HCT116 (cell line): ENCODE results near the gene GPC1. TPM values are rescaled to one million over a fixed set of nuclear protein-coding genes. Genes with fewer than 3 reads are reported as not detected.

ENCODE experiments used
- ATAC-seq: fragments of 200-7000 bp; cut with Tn5 transposase; 2 replicates; pipeline ENCODE4 v1.9.1; 2020; ENCODE audit warnings: mild to moderate bottlenecking, moderate library complexity
- BruUV-seq: library from RNA; stranded (reverse); fragments of 400-500 nt; replicated peaks from 2 replicates; lab custom pipeline; 2021; lab: Mats Ljungman, UMichigan
- CTCF ChIA-PET: fragments of 300-600 bp; sonication (Branson Sonifier 250); formaldehyde crosslinking; loops from one replicate; lab custom pipeline; 2021; ENCODE audit warnings: antibody characterized with exemption; lab: Charles Lee
- POLR2A ChIA-PET: fragments of 300-600, 350-600 bp; sonication (Branson Sonifier 250); formaldehyde crosslinking; loops from one replicate; lab custom pipeline; 2021; ENCODE audit warnings: antibody characterized with exemption; lab: Charles Lee
- RAD21 ChIA-PET, 2 experiments: fragments of 300-600 bp; sonication (Branson Sonifier 250); formaldehyde crosslinking; loops; one replicate each; lab custom pipeline; 2023; ENCODE audit warnings: low total read pairs in 2 of 2; ENCODE audit not compliant: uncharacterized antibody in 2 of 2, unreplicated experiment in 2 of 2, low non-redundant PET in 1 of 2; lab: Charles Lee
- DNase-seq: peaks from one replicate; pipeline ENCODE4 v3.0.0-alpha.2; 2010; ENCODE audit warnings: low read depth, low spot score
- H2AFZ ChIP-seq: fragments of 200-600 bp; shearing (Covaris generic), sonication (generic); 2 replicates; pipeline ENCODE4 v1.6.1; 2017; ENCODE audit warnings: low read depth, mixed run types, mixed read lengths, antibody characterized with exemption, low read length; ENCODE audit not compliant: poor library complexity, severe bottlenecking
- H3K27ac ChIP-seq: 2 replicates; pipeline ENCODE4 v1.5.1; 2012; ENCODE audit warnings: low read depth, low read length
- H3K27me3 ChIP-seq: fragments of 200-600 bp; sonication (generic); 2 replicates; pipeline ENCODE4 v1.6.1; 2016; ENCODE audit warnings: mixed run types, low read length, mixed read lengths; ENCODE audit not compliant: insufficient read depth
- H3K36me3 ChIP-seq, 2 experiments: fragments of 200-500 bp in 1 of 2; fragments of 200-600 bp in 1 of 2; sonication (Bioruptor generic) in 1 of 2; sonication (generic) in 1 of 2; 2 replicates each; pipeline versions ENCODE4 v1.5.1 to v1.6.1; 2014 to 2016; ENCODE audit warnings: low read length in 2 of 2, inconsistent platforms in 1 of 2, mixed read lengths in 1 of 2, mixed run types in 1 of 2; ENCODE audit not compliant: insufficient read depth in 2 of 2, control insufficient read depth in 1 of 2
- H3K4me1 ChIP-seq, 2 experiments: fragments of 200-600 bp in 1 of 2; sonication (generic) in 1 of 2; 2 replicates each; pipeline versions ENCODE4 v1.5.1 to v1.6.1; 2012 to 2017; ENCODE audit warnings: low read length in 2 of 2, inconsistent platforms in 1 of 2, mild to moderate bottlenecking in 1 of 2, mixed read lengths in 1 of 2, mixed run types in 1 of 2, moderate library complexity in 1 of 2; ENCODE audit not compliant: insufficient read depth in 2 of 2, control insufficient read depth in 1 of 2
- H3K4me2 ChIP-seq: fragments of 200-600 bp; sonication (generic); 2 replicates; pipeline ENCODE4 v1.6.1; 2017; ENCODE audit warnings: mixed run types, low read length, mixed read lengths
- H3K4me3 ChIP-seq, 2 experiments: fragments of 200-600 bp in 1 of 2; sonication (generic) in 1 of 2; replicated peaks in 1 of 2; 2 replicates each; pipeline ENCODE4 v1.5.1; 2011 to 2016; ENCODE audit warnings: low read length in 2 of 2, control low read depth in 1 of 2, low read depth in 1 of 2, mild to moderate bottlenecking in 1 of 2, mixed read lengths in 1 of 2, mixed run types in 1 of 2
- H3K79me2 ChIP-seq: fragments of 200-600 bp; sonication (generic); 2 replicates; pipeline ENCODE4 v1.6.1; 2017; ENCODE audit warnings: mild to moderate bottlenecking, mixed run types, low read length, moderate library complexity, mixed read lengths; ENCODE audit not compliant: insufficient read depth
- H3K9ac ChIP-seq: fragments of 200-600 bp; sonication (generic); 2 replicates; pipeline ENCODE4 v1.6.1; 2016; ENCODE audit warnings: low read length, mixed read lengths
- H3K9me2 ChIP-seq: fragments of 200-600 bp; sonication (generic), shearing (Covaris generic); 2 replicates; pipeline ENCODE4 v1.6.1; 2017; ENCODE audit warnings: mixed run types, mild to moderate bottlenecking, moderate library complexity; ENCODE audit not compliant: insufficient read depth
- H3K9me3 ChIP-seq, 2 experiments: fragments of 200-500 bp in 1 of 2; fragments of 200-600 bp in 1 of 2; sonication (Bioruptor generic) in 1 of 2; sonication (generic) in 1 of 2; 2 replicates each; pipeline ENCODE4 v1.6.1; 2014 to 2017; ENCODE audit warnings: low read length in 2 of 2, mixed read lengths in 2 of 2, inconsistent platforms in 1 of 2, low read depth in 1 of 2, mild to moderate bottlenecking in 1 of 2, mixed run types in 1 of 2, moderate library complexity in 1 of 2; ENCODE audit not compliant: control insufficient read depth in 1 of 2, insufficient read depth in 1 of 2
- H4K20me1 ChIP-seq: fragments of 200-600 bp; sonication (generic), shearing (Covaris generic); 2 replicates; pipeline ENCODE4 v1.6.1; 2017; ENCODE audit warnings: mixed run types, mild to moderate bottlenecking, moderate library complexity; ENCODE audit not compliant: insufficient read depth
- ATF3 ChIP-seq: IDR thresholded peaks from 2 replicates; pipeline ENCODE4 v1.6.1; 2012
- CBX3 ChIP-seq: IDR thresholded peaks from 2 replicates; pipeline ENCODE4 v1.6.1; 2012; ENCODE audit warnings: low read depth
- CEBPB ChIP-seq: IDR thresholded peaks from 2 replicates; pipeline ENCODE4 v1.6.1; 2012; ENCODE audit warnings: low read depth
- CTCF ChIP-seq, 3 experiments: fragments of 200-600 bp in 1 of 3; sonication (generic) in 1 of 3; IDR thresholded peaks in 2 of 3; conservative IDR thresholded peaks in 1 of 3; 2 replicates each; pipeline ENCODE4 v1.5.1; 2012 to 2017; ENCODE audit warnings: low read depth in 2 of 3, low read length in 2 of 3, antibody characterized with exemption in 1 of 3, borderline replicate concordance in 1 of 3, control low read depth in 1 of 3, mild to moderate bottlenecking in 1 of 3, mixed read lengths in 1 of 3, mixed run types in 1 of 3, moderate library complexity in 1 of 3; ENCODE audit not compliant: insufficient read depth in 1 of 3
- EGR1 ChIP-seq: IDR thresholded peaks from 2 replicates; pipeline ENCODE4 v1.6.1; 2012; ENCODE audit warnings: low read depth
- EZH2phosphoT487 ChIP-seq: fragments of 200-600 bp; IDR thresholded peaks from 2 replicates; pipeline ENCODE4 v1.6.1; 2018; ENCODE audit warnings: antibody characterized with exemption, borderline replicate concordance
- JUND ChIP-seq: IDR thresholded peaks from 2 replicates; pipeline ENCODE4 v1.6.1; 2012
- POLR2A ChIP-seq: IDR thresholded peaks from 2 replicates; pipeline ENCODE4 v1.7.0; 2011; ENCODE audit warnings: borderline replicate concordance; ENCODE audit not compliant: insufficient read depth, insufficient read length; ENCODE audit errors: extremely low read depth
- RAD21 ChIP-seq: IDR thresholded peaks from 2 replicates; pipeline ENCODE4 v1.6.1; 2012; ENCODE audit warnings: low read depth, mild to moderate bottlenecking
- REST ChIP-seq: IDR thresholded peaks from 2 replicates; pipeline ENCODE4 v1.6.1; 2012; ENCODE audit warnings: low read depth
- SIN3A ChIP-seq: IDR thresholded peaks from 2 replicates; pipeline ENCODE4 v1.6.1; 2012; ENCODE audit warnings: low read depth
- SP1 ChIP-seq: IDR thresholded peaks from 2 replicates; pipeline ENCODE4 v1.6.1; 2012; ENCODE audit warnings: low read depth
- SRF ChIP-seq: IDR thresholded peaks from 2 replicates; pipeline ENCODE4 v1.6.1; 2012; ENCODE audit warnings: low read depth
- TCF7L2 ChIP-seq: IDR thresholded peaks from 2 replicates; pipeline ENCODE4 v1.7.0; 2011; ENCODE audit warnings: borderline replicate concordance, inconsistent platforms; ENCODE audit not compliant: insufficient read depth, insufficient read length; ENCODE audit errors: extremely low read depth
- YY1 ChIP-seq: IDR thresholded peaks from 2 replicates; pipeline ENCODE4 v1.6.1; 2011; ENCODE audit warnings: low read length, low read depth, moderate library complexity, mild to moderate bottlenecking; ENCODE audit not compliant: insufficient replicate concordance; ENCODE audit errors: extremely low read depth
- ZFX ChIP-seq: fragments of 450-650 bp; IDR thresholded peaks from 2 replicates; pipeline ENCODE4 v1.6.1; 2017
- ZNF274 ChIP-seq: fragments of 200-500 bp; sonication (Bioruptor generic); IDR thresholded peaks from 2 replicates; pipeline ENCODE4 v1.6.1; 2014; ENCODE audit warnings: mild to moderate bottlenecking, low read depth, low read length, inconsistent platforms
- intact Hi-C: fragments of 100-400 bp; cut with micrococcal nuclease; formaldehyde crosslinking; loops from 2 replicates; pipeline ENCODE4 v1.10.0; 2022
- total RNA-seq: library from RNA; stranded (reverse); gene quantifications from one replicate; pipeline ENCODE4 v1.2.1, GENCODE V29; 2021; ENCODE audit not compliant: unreplicated experiment

GPC1 gene
- total RNA-seq, 1 experiment from 2014 or later = 79.1 TPM

GRCh38 chr2:240443891-240444301 is 8.4 kb downstream of the GPC1 start:
- no peak for ATAC-seq
- no TSS peak for BruUV-seq
- no peaks in the 10 kb centered on the region for H4K20me1 ChIP-seq
- intact Hi-C loops = no loop called here
- H3K36me3 ChIP-seq = no peaks in the 10 kb centered on the region; a peak in 1 of 4 replicates
- no peak overlapping the region for H3K4me2 ChIP-seq
- H3K9me2 ChIP-seq = no peaks in the 10 kb centered on the region
- peaks cover 96% of the 10 kb centered on the region for H3K79me2 ChIP-seq
- no peak overlapping the region for H3K9ac ChIP-seq
- H3K4me3 ChIP-seq = no peak overlapping the region
- ChIA-PET CTCF (no interaction called here), POLR2A (no interaction called here), RAD21 (no interaction called here)
- no peak overlapping the region for H3K27ac ChIP-seq
- H2AFZ ChIP-seq = no peak overlapping the region
- DNase-seq = no peak
- no peaks in the 10 kb centered on the region for H3K9me3 ChIP-seq
- H3K27me3 ChIP-seq = no peaks in the 10 kb centered on the region
- TF ChIP-seq ATF3 (no peak), EZH2phosphoT487 (no peak), POLR2A (no peak), RAD21 (no peak), YY1 (no peak), CBX3 (no peak), JUND (no peak), EGR1 (no peak), SP1 (no peak), SRF (no peak), CEBPB (no peak), CTCF (IDR thresholded peaks at IDR 0.05 in 2 of 3, conservative IDR thresholded peaks at IDR 0.05 in 1 of 3; ENCODE audit: borderline replicate concordance in 1 of 3, insufficient read depth in 1 of 3, low read depth in 2 of 3, low read length in 2 of 3) (no peak), SIN3A (no peak), ZNF274 (no peak), TCF7L2 (no peak), REST (no peak), ZFX (no peak)
- H3K4me1 ChIP-seq = peaks cover 4 to 13% of the 10 kb centered on the region in 2 experiments; a peak in 2 of 4 replicates
